Left lung (tissue), 10 donors: ENCODE results near the gene CDC42BPA. TPM values are rescaled to one million over a fixed set of nuclear protein-coding genes. Genes with fewer than 3 reads are reported as not detected.
A peak's percentile ranks its signal among the peaks of the same experiment; 100 is the strongest.

Experiments
- ATAC-seq: fragments of 200-7000 bp; cut with Tn5 transposase; one replicate; pipeline ENCODE4 v1.9.1; 2020; ENCODE audit warnings: moderate library complexity
- DNase-seq, 4 donors: peaks; one replicate each; pipeline ENCODE4 v3.0.0-alpha.2; 2013 to 2020
- H3K27ac ChIP-seq, 2 donors: fragments of 200-600 bp; sonication (generic) in 1 of 2; one replicate each; pipeline versions ENCODE4 v1.5.0 to v1.8.0; 2020 to 2021
- H3K27me3 ChIP-seq, 2 donors: fragments of 200-600 bp; sonication (generic) in 1 of 2; one replicate each; pipeline versions ENCODE4 v1.5.0 to v1.8.0; 2020 to 2021
- H3K36me3 ChIP-seq, 2 donors: fragments of 200-600 bp; sonication (generic) in 1 of 2; one replicate each; pipeline versions ENCODE4 v1.5.0 to v1.8.0; 2020 to 2021
- H3K4me1 ChIP-seq, 2 donors: fragments of 200-600 bp; one replicate each; pipeline ENCODE4 v1.8.0; 2021
- H3K4me3 ChIP-seq, 2 donors: fragments of 200-600 bp; sonication (generic) in 1 of 2; one replicate each; pipeline versions ENCODE4 v1.5.0 to v1.8.0; 2020 to 2021; ENCODE audit warnings: mild to moderate bottlenecking in 1 of 2
- H3K9me3 ChIP-seq, 2 donors: fragments of 200-600 bp; sonication (generic) in 1 of 2; one replicate each; pipeline versions ENCODE4 v1.5.0 to v1.8.0; 2020 to 2021
- intact Hi-C, 2 donors: fragments of 100-400 bp; cut with DNase I; formaldehyde crosslinking; loops; one replicate each; pipeline versions ENCODE4 v1.11.2 to v1.14.2; 2022
- polyA plus RNA-seq, 6 donors: library from polyadenylated mRNA; unstranded; fragments of 120-200 nt; gene quantifications; one replicate each; pipeline ENCODE4 v1.2.1, GENCODE V29; 2013; ENCODE audit not compliant: insufficient read length in 6 of 6
- total RNA-seq, 2 donors: library from RNA; stranded (reverse); fragmentation: NEBNext Ultra II Directional; extraction: Animal tissue kit (Norgen Biotek cat#: 25700); gene quantifications; one replicate each; pipeline ENCODE4 v1.2.1, GENCODE V29; 2021
- TF ChIP-seq, protein P1 (sequence below), 2 donors: fragments of 200-600 bp; sonication (generic) in 1 of 2; IDR thresholded peaks; one replicate each; pipeline versions ENCODE4 v1.5.0 to v1.8.0; 2021; ENCODE audit warnings: antibody characterized with exemption in 2 of 2
- donor health status: DM: no; HTN: yes; CAD: no.
- donor health status: DM: no; HTN: no; CAD: no.

CDC42BPA gene
- total and polyA plus RNA-seq, 8 donors: 35.8 to 49.0 (median 43.4) TPM

GRCh38 chr1:226943927-226944326 is 374.4 kb downstream of the CDC42BPA start:
- Histone ChIP-seq H3K27ac (no peak overlapping the region), H3K4me3 (no peak overlapping the region), H3K36me3 (no peaks in the 10 kb centered on the region), H3K27me3 (no peaks in the 10 kb centered on the region), H3K9me3 (no peaks in the 10 kb centered on the region), H3K4me1 (peaks cover 6 to 34% of the 10 kb centered on the region in 2 donors)
- DNase-seq (no peak), ATAC-seq (no peak)
- intact Hi-C loops: no loop called here
- TF ChIP-seq, protein P1, sequence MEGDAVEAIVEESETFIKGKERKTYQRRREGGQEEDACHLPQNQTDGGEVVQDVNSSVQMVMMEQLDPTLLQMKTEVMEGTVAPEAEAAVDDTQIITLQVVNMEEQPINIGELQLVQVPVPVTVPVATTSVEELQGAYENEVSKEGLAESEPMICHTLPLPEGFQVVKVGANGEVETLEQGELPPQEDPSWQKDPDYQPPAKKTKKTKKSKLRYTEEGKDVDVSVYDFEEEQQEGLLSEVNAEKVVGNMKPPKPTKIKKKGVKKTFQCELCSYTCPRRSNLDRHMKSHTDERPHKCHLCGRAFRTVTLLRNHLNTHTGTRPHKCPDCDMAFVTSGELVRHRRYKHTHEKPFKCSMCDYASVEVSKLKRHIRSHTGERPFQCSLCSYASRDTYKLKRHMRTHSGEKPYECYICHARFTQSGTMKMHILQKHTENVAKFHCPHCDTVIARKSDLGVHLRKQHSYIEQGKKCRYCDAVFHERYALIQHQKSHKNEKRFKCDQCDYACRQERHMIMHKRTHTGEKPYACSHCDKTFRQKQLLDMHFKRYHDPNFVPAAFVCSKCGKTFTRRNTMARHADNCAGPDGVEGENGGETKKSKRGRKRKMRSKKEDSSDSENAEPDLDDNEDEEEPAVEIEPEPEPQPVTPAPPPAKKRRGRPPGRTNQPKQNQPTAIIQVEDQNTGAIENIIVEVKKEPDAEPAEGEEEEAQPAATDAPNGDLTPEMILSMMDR (IDR thresholded peaks at IDR 0.05): no peak

DNA sequence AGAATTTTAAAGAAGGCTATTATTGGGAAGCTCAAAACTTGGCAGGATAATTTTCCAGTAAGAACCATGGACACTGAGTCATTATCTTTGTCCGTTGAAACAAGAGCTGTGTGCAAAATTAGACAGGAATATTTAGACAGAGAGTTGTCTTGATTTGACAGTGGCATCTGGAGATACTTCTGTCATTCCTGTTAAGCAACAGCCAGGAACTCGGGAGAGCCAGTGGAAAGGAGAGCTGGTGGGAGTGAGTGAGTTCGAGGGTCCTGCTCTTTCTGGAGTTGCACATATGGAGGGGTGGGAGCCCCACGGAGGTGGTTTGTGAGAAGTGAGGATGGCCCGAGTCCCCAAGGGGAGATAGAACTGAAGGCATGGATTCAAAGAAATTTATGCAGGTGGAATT is 375.1 kb downstream of the CDC42BPA start:
- H3K4me1 ChIP-seq: peaks cover 14 to 41% of the 10 kb centered on the region in 2 donors
- no peak overlapping the region for H3K4me3 ChIP-seq
- DNase-seq (no peak), ATAC-seq (no peak)
- H3K27me3 ChIP-seq: no peaks in the 10 kb centered on the region
- H3K36me3 ChIP-seq: no peaks in the 10 kb centered on the region
- intact Hi-C loops: no loop called here
- TF ChIP-seq, protein P1 (IDR thresholded peaks at IDR 0.05): no peak
- H3K27ac ChIP-seq: no peak overlapping the region
- H3K9me3 ChIP-seq: no peaks in the 10 kb centered on the region

DNA sequence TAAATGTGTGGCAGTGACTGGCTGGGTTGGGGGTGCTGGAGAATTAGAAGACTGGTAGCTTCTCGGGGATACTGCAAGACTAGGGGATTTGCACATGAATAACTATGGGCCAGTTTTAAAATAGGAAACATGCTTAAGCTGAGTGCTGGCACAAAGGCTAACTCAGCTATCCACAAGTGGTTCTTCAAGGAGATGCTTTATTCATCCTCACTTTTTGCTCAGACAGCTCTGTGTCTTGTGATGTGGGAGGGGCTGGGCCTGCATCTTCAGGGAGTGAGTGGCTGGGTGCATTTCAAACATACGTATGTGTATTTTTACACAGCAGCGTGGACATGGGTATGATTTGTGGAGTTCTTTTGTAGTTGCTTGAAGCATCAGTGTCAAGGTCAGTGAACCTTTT is 375.9 kb downstream of the CDC42BPA start:
- Histone ChIP-seq H3K4me1 (peaks cover 14 to 47% of the 10 kb centered on the region in 2 donors), H3K27ac (no peak overlapping the region), H3K36me3 (no peaks in the 10 kb centered on the region), H3K4me3 (no peak overlapping the region), H3K9me3 (no peaks in the 10 kb centered on the region), H3K27me3 (no peaks in the 10 kb centered on the region)
- no peak for ATAC-seq
- intact Hi-C loops: no loop called here
- no peak for DNase-seq
- TF ChIP-seq, protein P1 (IDR thresholded peaks at IDR 0.05): no peak

DNA sequence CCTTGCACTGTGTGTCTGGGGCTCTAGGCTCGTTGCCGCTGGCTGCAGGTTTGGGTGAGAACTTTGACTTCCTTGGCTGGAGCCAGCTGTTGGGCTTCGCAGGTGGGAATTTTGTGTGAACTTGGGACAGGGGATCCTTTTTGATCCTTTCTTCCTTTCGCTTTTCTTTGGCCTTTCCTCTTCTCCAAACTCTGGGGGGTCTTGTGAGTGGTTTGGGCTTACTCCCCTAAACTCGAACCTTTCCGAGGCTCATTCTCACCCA is 377.6 kb downstream of the CDC42BPA start:
- H3K4me1 ChIP-seq: peaks cover 10 to 41% of the 10 kb centered on the region in 2 donors
- peak overlapping the region; percentile 76 to 79 for H3K4me3 ChIP-seq
- no peaks in the 10 kb centered on the region for H3K27me3 ChIP-seq
- ATAC-seq (no peak), DNase-seq (no peak)
- peak overlapping the region in 1 of 2 donors; percentile 100 for H3K27ac ChIP-seq
- H3K9me3 ChIP-seq: no peaks in the 10 kb centered on the region
- TF ChIP-seq, protein P1 (IDR thresholded peaks at IDR 0.05): no peak
- intact Hi-C loops: no loop called here
- no peaks in the 10 kb centered on the region for H3K36me3 ChIP-seq

DNA sequence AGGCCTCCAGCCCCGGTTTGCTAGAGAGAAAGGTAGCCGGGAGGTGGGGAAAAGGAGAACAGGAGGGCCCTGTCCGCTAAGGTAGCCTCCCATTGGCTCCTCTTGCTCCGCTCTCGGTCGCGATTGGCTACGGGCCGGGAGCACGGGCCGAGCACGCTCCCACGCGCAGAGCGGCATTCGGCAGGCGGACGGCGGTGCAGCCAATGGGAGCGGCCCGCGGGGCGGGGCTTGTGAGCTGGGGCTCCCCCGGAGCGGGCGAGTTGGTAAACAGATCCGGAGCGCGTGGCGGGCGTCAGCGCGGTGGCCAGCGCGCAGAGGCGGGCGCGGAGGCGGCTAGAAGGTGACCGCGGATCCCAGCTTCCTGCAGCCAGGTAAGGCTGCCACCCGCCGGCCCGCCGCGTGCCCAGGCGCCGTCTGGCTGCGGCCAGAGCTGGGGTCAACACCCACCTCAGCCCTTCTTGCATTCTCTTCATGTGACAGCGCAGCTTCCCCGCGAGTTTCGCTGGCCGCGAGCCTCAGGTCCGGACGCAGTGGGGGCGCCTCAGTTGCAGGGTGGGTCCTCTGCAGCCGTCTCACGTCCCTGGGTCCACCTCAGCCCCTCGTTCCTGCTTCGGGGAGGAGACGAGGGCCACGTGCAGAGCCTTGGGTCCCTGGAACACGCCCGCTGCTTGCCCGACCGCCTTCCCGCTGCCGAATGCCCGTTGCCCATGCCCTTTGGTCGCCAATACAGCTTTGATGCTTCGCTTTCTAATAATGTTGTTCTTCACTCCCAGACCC is 378.1 kb downstream of the CDC42BPA start, which contains the start of gene COQ8A:
TSS of gene COQ8A (plus strand) at position 266 of the 777 bp plus-strand sequence. CDS start 21,092 bp downstream, outside the sequence.
- ATAC-seq (peak; percentile 97), DNase-seq (peak; percentile 97 to 100 (median 99))
- H3K4me3 ChIP-seq: peak within 1 kb of the TSS; percentile 76 to 79
- H3K27ac ChIP-seq: peak within 1 kb of the TSS; percentile 96 to 100
- H3K27me3 ChIP-seq: no peaks in the 10 kb centered on the region
- TF ChIP-seq, protein P1 (IDR thresholded peaks at IDR 0.05): no peak
- H3K9me3 ChIP-seq: peaks cover 0 to 3% of the 10 kb centered on the region in 2 donors
- peaks cover 8 to 41% of the 10 kb centered on the region in 2 donors for H3K4me1 ChIP-seq
- H3K36me3 ChIP-seq: no peaks in the 10 kb centered on the region
- intact Hi-C loops: no loop called here

Other genes starting within 250 kb of the CDC42BPA start
- 1 to 10 TPM; 7.3 to 8.4 TPM for gene ZNF678, start 245.1 kb upstream of the CDC42BPA start, total RNA-seq
- gene ZNF678, start 245.1 kb upstream of the CDC42BPA start, polyA plus RNA-seq: 10 to 100 TPM; 16.2 to 19.5 (median 17.2) TPM